GM12878 (cell line): ENCODE results near the gene VANGL1. TPM values are rescaled to one million over a fixed set of nuclear protein-coding genes. Genes with fewer than 3 reads are reported as not detected.
A peak's percentile ranks its signal among the peaks of the same experiment; 100 is the strongest.

Source experiments
- ATF7 ChIP-seq: fragments of 450-650 bp; IDR thresholded peaks from 2 replicates; pipeline ENCODE4 v1.6.1; 2016; ENCODE audit warnings: low read depth, mild to moderate bottlenecking
- BHLHE40 ChIP-seq, 2 experiments: fragments of 450-650 bp in 1 of 2; IDR thresholded peaks; 2 replicates each; pipeline ENCODE4 v1.6.1; 2011 to 2017; ENCODE audit warnings: low read depth in 2 of 2, borderline replicate concordance in 1 of 2, improper control_type of control experiment in 1 of 2, low read length in 1 of 2, mild to moderate bottlenecking in 1 of 2
- CHD4 ChIP-seq: fragments of 200-600 bp; sonication (generic); IDR thresholded peaks from 2 replicates; pipeline ENCODE4 v1.6.1; 2016; ENCODE audit warnings: mild to moderate bottlenecking
- IRF4 ChIP-seq: IDR thresholded peaks from 2 replicates; pipeline ENCODE4 v1.6.1; 2011; ENCODE audit warnings: low read depth, low read length
- KLF5 ChIP-seq: fragments of 450-650 bp; IDR thresholded peaks from 2 replicates; pipeline ENCODE4 v1.6.1; 2014; ENCODE audit warnings: mild to moderate bottlenecking; ENCODE audit not compliant: partially characterized antibody
- NFIC ChIP-seq: IDR thresholded peaks from 2 replicates; pipeline ENCODE4 v1.6.1; 2012; ENCODE audit warnings: low read depth, mild to moderate bottlenecking, inconsistent platforms, low read length, moderate library complexity
- RB1 ChIP-seq: fragments of 450-650 bp; formaldehyde crosslinking; IDR thresholded peaks from 2 replicates; pipeline ENCODE4 v1.6.1; 2017; ENCODE audit warnings: mild to moderate bottlenecking, borderline replicate concordance
- SUZ12 ChIP-seq: fragments of 200-600 bp; sonication (generic); IDR thresholded peaks from one replicate; pipeline ENCODE4 v1.6.1; 2018; ENCODE audit warnings: antibody characterized with exemption, mild to moderate bottlenecking; ENCODE audit not compliant: unreplicated experiment
- ZNF217 ChIP-seq: fragments of 450-650 bp; IDR thresholded peaks from 2 replicates; pipeline ENCODE4 v1.6.1; 2017; ENCODE audit warnings: antibody characterized with exemption, mild to moderate bottlenecking
- ZNF274 ChIP-seq: IDR thresholded peaks from one replicate; pipeline ENCODE4 v1.8.0; 2011; ENCODE audit not compliant: insufficient read length, insufficient read depth
- polyA plus RNA-seq, 11 experiments: library from polyadenylated mRNA; depleted of rRNA in 4 of 11; unstranded in 6 of 11; stranded (reverse) in 5 of 11; fragments of >200 nt; fragmentation: Nextera tagmentation in 4 of 11; fragmentation: Illumina TruSeq in 1 of 11; extraction: Ambion mirVana in 4 of 11; extraction: Trizol in 1 of 11; gene quantifications; 1 replicate in 1 of 11; 2 replicates in 10 of 11; pipeline versions ENCODE4 v1.2.1 to v1.2.3, GENCODE V29; 2011 to 2016; ENCODE audit warnings: inconsistent platforms in 2 of 11, missing spikeins in 2 of 11, low read depth in 1 of 11
- total RNA-seq, 4 experiments: library from RNA; depleted of rRNA in 3 of 4; stranded (reverse); fragments of >200 nt in 3 of 4; fragmentation: Illumina TruSeq in 1 of 4; extraction: Trizol in 1 of 4; gene quantifications; 2 replicates each; pipeline versions ENCODE4 v1.2.1 to v1.2.3, GENCODE V29; 2013 to 2021
- TF ChIP-seq, protein P1 (sequence below): fragments of 450-650 bp; IDR thresholded peaks from 2 replicates; pipeline ENCODE4 v1.6.1; 2016; ENCODE audit warnings: mild to moderate bottlenecking
- TF ChIP-seq, protein P2 (sequence below): fragments of 450-650 bp; IDR thresholded peaks from 2 replicates; pipeline ENCODE4 v1.6.1; 2017; ENCODE audit warnings: low read depth, mild to moderate bottlenecking, moderate library complexity
- TF ChIP-seq, protein P3 (sequence below): fragments of 450-650 bp; formaldehyde crosslinking; IDR thresholded peaks from 2 replicates; pipeline ENCODE4 v1.5.0; 2022; ENCODE audit warnings: mild to moderate bottlenecking, missing genetic modification characterization
- TF ChIP-seq, protein P4 (sequence below): IDR thresholded peaks from 2 replicates; pipeline ENCODE4 v1.6.1; 2011; ENCODE audit warnings: mild to moderate bottlenecking, low read depth, low read length, moderate library complexity; ENCODE audit not compliant: insufficient replicate concordance
- TF ChIP-seq, protein P5 (sequence below), 3 experiments: IDR thresholded peaks in 2 of 3; conservative IDR thresholded peaks in 1 of 3; 2 replicates each; pipeline ENCODE4 v1.5.1; 2011; ENCODE audit warnings: low read depth in 3 of 3, low read length in 3 of 3, mild to moderate bottlenecking in 3 of 3, control low read depth in 2 of 3, moderate library complexity in 2 of 3, inconsistent platforms in 1 of 3, mixed read lengths in 1 of 3; ENCODE audit not compliant: control insufficient read depth in 2 of 3, insufficient read depth in 1 of 3; ENCODE audit errors: extremely low read depth in 1 of 3
- TF ChIP-seq, protein P6 (sequence below): IDR thresholded peaks from 2 replicates; pipeline ENCODE4 v1.6.1; 2011; ENCODE audit warnings: low read depth, low read length, improper control_type of control experiment, borderline replicate concordance
- TF ChIP-seq, protein P7 (sequence below): IDR thresholded peaks from 2 replicates; pipeline ENCODE4 v1.6.1; 2011; ENCODE audit warnings: borderline replicate concordance, low read depth, mild to moderate bottlenecking, moderate library complexity, mixed read lengths, low read length; ENCODE audit not compliant: insufficient read depth; ENCODE audit errors: extremely low read length

The VANGL1 gene
- total and polyA plus RNA-seq, 10 of the 15 experiments (the other 5 are each of a cell fraction or from before 2014, with no cell fraction given), result 0.71 to 12.9 (median 6.3) TPM

DNA sequence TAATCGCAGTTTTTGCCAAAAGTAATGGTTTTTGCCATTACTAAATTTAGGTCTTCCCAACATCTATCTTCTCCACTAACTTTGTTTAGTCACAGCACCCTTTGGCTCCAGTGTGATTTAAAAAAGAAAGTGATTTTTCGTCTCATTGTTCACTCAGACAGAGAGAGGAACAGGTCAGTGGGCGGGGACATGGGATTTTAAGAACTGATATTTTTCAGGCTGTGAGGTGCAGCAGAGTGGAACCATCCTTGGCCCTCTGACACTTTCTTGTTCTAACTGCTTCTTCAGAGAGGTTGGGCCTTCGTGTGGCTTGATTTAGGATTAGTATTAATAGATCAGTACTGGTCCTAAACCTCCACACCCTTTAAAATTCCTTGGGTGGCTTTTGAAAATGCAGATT, 88.0 kb downstream of the VANGL1 start (continued):
- TF ChIP-seq, protein P1, sequence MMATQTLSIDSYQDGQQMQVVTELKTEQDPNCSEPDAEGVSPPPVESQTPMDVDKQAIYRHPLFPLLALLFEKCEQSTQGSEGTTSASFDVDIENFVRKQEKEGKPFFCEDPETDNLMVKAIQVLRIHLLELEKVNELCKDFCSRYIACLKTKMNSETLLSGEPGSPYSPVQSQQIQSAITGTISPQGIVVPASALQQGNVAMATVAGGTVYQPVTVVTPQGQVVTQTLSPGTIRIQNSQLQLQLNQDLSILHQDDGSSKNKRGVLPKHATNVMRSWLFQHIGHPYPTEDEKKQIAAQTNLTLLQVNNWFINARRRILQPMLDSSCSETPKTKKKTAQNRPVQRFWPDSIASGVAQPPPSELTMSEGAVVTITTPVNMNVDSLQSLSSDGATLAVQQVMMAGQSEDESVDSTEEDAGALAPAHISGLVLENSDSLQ, result no peak
- no peak for TF ChIP-seq BHLHE40 (IDR thresholded peaks at IDR 0.05; ENCODE audit: borderline replicate concordance in 1 of 2, low read depth in 2 of 2, low read length in 1 of 2)
- TF ChIP-seq, protein P2, sequence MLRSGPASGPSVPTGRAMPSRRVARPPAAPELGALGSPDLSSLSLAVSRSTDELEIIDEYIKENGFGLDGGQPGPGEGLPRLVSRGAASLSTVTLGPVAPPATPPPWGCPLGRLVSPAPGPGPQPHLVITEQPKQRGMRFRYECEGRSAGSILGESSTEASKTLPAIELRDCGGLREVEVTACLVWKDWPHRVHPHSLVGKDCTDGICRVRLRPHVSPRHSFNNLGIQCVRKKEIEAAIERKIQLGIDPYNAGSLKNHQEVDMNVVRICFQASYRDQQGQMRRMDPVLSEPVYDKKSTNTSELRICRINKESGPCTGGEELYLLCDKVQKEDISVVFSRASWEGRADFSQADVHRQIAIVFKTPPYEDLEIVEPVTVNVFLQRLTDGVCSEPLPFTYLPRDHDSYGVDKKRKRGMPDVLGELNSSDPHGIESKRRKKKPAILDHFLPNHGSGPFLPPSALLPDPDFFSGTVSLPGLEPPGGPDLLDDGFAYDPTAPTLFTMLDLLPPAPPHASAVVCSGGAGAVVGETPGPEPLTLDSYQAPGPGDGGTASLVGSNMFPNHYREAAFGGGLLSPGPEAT, result no peak
- TF ChIP-seq NFIC, result no peak
- TF ChIP-seq, protein P3, sequence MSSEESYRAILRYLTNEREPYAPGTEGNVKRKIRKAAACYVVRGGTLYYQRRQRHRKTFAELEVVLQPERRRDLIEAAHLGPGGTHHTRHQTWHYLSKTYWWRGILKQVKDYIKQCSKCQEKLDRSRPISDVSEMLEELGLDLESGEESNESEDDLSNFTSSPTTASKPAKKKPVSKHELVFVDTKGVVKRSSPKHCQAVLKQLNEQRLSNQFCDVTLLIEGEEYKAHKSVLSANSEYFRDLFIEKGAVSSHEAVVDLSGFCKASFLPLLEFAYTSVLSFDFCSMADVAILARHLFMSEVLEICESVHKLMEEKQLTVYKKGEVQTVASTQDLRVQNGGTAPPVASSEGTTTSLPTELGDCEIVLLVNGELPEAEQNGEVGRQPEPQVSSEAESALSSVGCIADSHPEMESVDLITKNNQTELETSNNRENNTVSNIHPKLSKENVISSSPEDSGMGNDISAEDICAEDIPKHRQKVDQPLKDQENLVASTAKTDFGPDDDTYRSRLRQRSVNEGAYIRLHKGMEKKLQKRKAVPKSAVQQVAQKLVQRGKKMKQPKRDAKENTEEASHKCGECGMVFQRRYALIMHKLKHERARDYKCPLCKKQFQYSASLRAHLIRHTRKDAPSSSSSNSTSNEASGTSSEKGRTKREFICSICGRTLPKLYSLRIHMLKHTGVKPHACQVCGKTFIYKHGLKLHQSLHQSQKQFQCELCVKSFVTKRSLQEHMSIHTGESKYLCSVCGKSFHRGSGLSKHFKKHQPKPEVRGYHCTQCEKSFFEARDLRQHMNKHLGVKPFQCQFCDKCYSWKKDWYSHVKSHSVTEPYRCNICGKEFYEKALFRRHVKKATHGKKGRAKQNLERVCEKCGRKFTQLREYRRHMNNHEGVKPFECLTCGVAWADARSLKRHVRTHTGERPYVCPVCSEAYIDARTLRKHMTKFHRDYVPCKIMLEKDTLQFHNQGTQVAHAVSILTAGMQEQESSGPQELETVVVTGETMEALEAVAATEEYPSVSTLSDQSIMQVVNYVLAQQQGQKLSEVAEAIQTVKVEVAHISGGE (CRISPR knock-in tag), result no peak
- no peak for TF ChIP-seq SUZ12
- TF ChIP-seq CHD4, result no peak
- TF ChIP-seq, protein P4, sequence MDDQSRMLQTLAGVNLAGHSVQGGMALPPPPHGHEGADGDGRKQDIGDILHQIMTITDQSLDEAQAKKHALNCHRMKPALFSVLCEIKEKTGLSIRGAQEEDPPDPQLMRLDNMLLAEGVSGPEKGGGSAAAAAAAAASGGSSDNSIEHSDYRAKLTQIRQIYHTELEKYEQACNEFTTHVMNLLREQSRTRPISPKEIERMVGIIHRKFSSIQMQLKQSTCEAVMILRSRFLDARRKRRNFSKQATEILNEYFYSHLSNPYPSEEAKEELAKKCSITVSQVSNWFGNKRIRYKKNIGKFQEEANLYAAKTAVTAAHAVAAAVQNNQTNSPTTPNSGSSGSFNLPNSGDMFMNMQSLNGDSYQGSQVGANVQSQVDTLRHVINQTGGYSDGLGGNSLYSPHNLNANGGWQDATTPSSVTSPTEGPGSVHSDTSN, result no peak
- no peak for TF ChIP-seq KLF5
- TF ChIP-seq ZNF217, result no peak
- no peak for TF ChIP-seq RB1
- TF ChIP-seq, protein P5, sequence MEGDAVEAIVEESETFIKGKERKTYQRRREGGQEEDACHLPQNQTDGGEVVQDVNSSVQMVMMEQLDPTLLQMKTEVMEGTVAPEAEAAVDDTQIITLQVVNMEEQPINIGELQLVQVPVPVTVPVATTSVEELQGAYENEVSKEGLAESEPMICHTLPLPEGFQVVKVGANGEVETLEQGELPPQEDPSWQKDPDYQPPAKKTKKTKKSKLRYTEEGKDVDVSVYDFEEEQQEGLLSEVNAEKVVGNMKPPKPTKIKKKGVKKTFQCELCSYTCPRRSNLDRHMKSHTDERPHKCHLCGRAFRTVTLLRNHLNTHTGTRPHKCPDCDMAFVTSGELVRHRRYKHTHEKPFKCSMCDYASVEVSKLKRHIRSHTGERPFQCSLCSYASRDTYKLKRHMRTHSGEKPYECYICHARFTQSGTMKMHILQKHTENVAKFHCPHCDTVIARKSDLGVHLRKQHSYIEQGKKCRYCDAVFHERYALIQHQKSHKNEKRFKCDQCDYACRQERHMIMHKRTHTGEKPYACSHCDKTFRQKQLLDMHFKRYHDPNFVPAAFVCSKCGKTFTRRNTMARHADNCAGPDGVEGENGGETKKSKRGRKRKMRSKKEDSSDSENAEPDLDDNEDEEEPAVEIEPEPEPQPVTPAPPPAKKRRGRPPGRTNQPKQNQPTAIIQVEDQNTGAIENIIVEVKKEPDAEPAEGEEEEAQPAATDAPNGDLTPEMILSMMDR (IDR thresholded peaks at IDR 0.05 in 2 of 3, conservative IDR thresholded peaks at IDR 0.05 in 1 of 3; ENCODE audit: control insufficient read depth in 2 of 3, extremely low read depth in 1 of 3, insufficient read depth in 1 of 3, low read depth in 3 of 3, low read length in 3 of 3), result no peak
- TF ChIP-seq ATF7, result no peak
- TF ChIP-seq, protein P6, sequence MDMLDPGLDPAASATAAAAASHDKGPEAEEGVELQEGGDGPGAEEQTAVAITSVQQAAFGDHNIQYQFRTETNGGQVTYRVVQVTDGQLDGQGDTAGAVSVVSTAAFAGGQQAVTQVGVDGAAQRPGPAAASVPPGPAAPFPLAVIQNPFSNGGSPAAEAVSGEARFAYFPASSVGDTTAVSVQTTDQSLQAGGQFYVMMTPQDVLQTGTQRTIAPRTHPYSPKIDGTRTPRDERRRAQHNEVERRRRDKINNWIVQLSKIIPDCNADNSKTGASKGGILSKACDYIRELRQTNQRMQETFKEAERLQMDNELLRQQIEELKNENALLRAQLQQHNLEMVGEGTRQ, result no peak
- TF ChIP-seq IRF4, result 0 out of 2 replicates have a peak, but pooled peaks have one; percentile 44
- TF ChIP-seq, protein P7, sequence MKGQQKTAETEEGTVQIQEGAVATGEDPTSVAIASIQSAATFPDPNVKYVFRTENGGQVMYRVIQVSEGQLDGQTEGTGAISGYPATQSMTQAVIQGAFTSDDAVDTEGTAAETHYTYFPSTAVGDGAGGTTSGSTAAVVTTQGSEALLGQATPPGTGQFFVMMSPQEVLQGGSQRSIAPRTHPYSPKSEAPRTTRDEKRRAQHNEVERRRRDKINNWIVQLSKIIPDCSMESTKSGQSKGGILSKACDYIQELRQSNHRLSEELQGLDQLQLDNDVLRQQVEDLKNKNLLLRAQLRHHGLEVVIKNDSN, result no peak
- no peak for TF ChIP-seq ZNF274
